GM19043 (cell line): ENCODE results near the gene PDP2.

Experiments
- ATAC-seq: cut with Tn5 transposase; IDR thresholded peaks from one replicate; pipeline ENCODE4 v1.9.1; 2021; ENCODE audit warnings: low read depth; ENCODE audit not compliant: unreplicated experiment

Gene PDP2

GRCh38 chr16:66918355-66918754 lies 38.0 kb downstream of the PDP2 start:
- no peak for ATAC-seq

GRCh38 chr16:66918803-66919568 lies 38.7 kb downstream of the PDP2 start, which contains the start of gene CDH16:
CDH16 (minus strand) TSS chr16:66918885; CDS start chr16:66918065, 820 bp downstream.
- ATAC-seq: no peak

- ATAC-seq: no peak
Observed at GRCh38 chr16:66919569-66920298, 39.4 kb downstream of the PDP2 start.

- no peak for ATAC-seq
Observed at GRCh38 chr16:66920299-66920590, 39.9 kb downstream of the PDP2 start.

GRCh38 chr16:66920924-66921680 lies 40.8 kb downstream of the PDP2 start:
- no peak for ATAC-seq

GRCh38 chr16:66921729-66922450 lies 41.6 kb downstream of the PDP2 start:
- ATAC-seq: no peak

- no peak for ATAC-seq
Observed at GRCh38 chr16:66923247-66923731, 43.0 kb downstream of the PDP2 start.

- ATAC-seq: no peak
Observed at GRCh38 chr16:66923866-66924265, 43.6 kb downstream of the PDP2 start.

- no peak for ATAC-seq
Observed at GRCh38 chr16:66924527-66925321, 44.4 kb downstream of the PDP2 start.

- no peak for ATAC-seq
Observed at GRCh38 chr16:66925322-66925840, 45.1 kb downstream of the PDP2 start, which contains the start of gene RRAD. RRAD (minus strand) TSS chr16:66925535; CDS start chr16:66925179, 356 bp downstream.

GRCh38 chr16:66926171-66926947 lies 46.0 kb downstream of the PDP2 start:
- ATAC-seq: no peak

- ATAC-seq: no peak
Observed at GRCh38 chr16:66926961-66927436, 46.7 kb downstream of the PDP2 start.

GRCh38 chr16:66927918-66928649 lies 47.8 kb downstream of the PDP2 start:
- no peak for ATAC-seq

GRCh38 chr16:66928702-66929388 lies 48.5 kb downstream of the PDP2 start:
- ATAC-seq: no peak

GRCh38 chr16:66930189-66930588 lies 49.9 kb downstream of the PDP2 start:
- ATAC-seq: no peak

- no peak for ATAC-seq
Observed at GRCh38 chr16:66931665-66932064, 51.4 kb downstream of the PDP2 start.

GRCh38 chr16:66932076-66932475 lies 51.8 kb downstream of the PDP2 start:
- ATAC-seq: no peak
